NCI-H1436 treated with DMSO at 0.1 percent for 48 hours (cell line): Measurements from ENCODE around the gene FOXB2.
"Not testable (repeated sequence)": the region's sequence is repeated elsewhere in the genome, so short reads cannot be mapped to it uniquely, and the experiment has no call there.

Source experiments
- DNase-seq: peaks from one replicate; lab custom pipeline; 2025; lab: John Stamatoyannopoulos, UW

The FOXB2 gene

GRCh38 chr9:77016526-77017504 lies 2.6 kb upstream of the FOXB2 start:
- no peak for DNase-seq

DNA sequence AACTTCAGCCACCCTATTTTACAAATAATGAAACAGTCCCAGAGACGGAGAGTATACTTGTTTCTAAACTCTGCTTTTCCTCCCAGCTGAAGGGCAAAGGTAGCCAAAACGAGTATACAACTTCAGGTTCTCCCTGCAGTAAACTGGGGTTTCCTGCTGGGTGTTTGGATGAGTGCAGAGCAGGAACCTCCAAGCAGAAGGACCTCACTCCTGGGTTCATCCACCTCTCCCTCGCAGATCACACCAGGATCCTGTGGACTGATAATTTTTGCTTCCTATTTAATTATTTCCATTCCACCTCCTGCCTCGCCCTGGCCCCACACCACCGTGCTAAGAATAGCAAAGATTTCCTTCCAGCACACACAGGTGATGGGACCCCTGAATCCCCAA lies 2.0 kb upstream of the FOXB2 start:
- no peak for DNase-seq

DNA sequence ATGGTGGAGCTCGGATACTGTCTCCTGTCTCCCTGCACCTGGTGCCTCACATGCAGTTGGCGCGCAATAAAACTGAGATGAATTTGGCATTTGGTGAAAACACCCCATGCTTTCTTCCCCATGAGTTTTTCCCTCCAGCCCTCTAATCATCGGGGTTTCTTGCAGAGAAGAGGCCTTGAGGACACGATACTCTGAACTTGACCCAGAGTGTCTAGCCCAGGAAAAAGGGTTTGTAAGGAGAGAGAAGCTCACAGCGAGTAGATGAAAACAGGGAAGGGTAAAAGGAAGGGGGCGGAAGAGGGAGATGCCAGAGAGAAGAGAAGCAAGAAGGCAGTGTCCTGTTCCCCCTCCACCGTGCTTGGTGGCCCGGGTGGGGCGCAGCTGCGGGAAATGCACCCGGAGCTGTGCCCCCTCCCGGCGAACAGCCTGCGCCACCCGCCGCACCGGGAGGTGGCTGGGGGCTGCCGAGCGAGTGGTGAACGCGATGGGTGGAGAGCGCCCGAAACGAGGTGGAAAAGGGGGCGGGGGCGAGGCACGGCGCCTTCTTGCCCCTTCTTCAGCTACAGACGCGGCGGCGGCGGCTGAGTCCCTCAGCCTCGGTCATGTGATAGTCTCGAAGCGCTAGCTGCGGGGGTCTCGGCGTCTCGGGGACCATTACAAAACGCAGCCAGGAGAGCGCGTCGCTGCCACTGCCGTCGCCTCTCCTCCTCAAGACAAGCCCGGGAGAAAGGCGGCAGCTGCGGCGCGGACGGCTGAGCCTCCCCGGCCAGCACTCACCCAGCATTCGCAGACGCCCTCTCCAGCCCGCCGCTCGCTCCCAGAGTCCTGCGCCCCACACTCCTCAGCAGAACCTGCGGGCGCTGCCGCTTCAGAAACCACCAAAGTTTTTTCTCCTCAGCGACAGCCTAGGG lies 1.1 kb upstream of the FOXB2 start:
- no peak for DNase-seq

GRCh38 chr9:77018969-77019235 lies 553 bp upstream of the FOXB2 start:
- no peak for DNase-seq

GRCh38 chr9:77019926-77020412 lies 514 bp downstream of the FOXB2 start:
- no peak for DNase-seq

- no peak for DNase-seq
Observed at GRCh38 chr9:77020413-77021290, 1.2 kb downstream of the FOXB2 start.

- DNase-seq, result no peak
Observed at GRCh38 chr9:77021291-77021894, 1.9 kb downstream of the FOXB2 start.

DNA sequence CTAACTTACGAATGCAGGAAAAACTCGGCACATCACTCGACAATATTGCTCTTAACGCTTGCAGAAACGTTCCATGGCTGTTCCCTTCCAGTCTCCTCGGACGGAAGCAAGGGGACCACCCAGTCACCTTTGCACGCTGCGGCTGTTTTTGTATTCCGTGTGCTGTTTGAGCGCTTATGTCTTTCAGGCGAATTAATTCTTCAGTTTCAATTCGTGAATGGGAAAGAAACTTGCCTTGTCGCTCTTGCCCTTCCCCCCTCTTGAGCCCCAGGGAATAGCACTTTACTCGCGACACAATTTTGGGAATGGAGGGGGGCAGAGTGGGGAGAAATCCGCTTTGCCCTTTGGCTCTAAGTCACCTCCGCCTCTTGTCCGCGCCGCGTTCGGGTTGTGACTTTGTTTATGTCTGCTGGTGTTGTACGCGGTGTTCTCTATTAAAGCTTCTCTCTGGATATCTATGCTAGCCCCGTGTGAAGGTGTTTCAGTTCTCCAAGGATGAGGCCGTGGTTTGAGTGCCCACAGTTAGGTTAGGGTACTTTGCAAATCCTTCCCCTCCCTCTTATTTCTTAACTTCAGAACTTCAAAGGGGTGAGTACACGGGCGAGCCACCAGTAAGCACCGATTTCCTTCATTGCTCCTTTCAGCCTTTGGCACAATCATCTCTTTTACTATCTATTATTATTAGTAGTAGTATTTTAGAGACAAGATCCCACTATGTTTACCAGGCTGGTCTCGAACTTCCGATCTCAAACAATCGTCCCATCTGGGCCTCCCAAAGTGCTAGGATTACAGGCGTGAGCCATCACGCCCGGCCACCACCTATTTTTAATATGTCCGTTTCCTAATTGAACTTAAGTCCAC lies 2.7 kb downstream of the FOXB2 start:
- no peak for DNase-seq

GRCh38 chr9:77022783-77023440 lies 3.5 kb downstream of the FOXB2 start:
- no peak for DNase-seq

GRCh38 chr9:77023726-77024125 lies 4.3 kb downstream of the FOXB2 start:
- DNase-seq, result no peak

- no peak for DNase-seq
Observed at GRCh38 chr9:77024776-77025545, 5.5 kb downstream of the FOXB2 start.

- DNase-seq, result no peak
Observed at GRCh38 chr9:77028478-77028877, 9.0 kb downstream of the FOXB2 start.

DNA sequence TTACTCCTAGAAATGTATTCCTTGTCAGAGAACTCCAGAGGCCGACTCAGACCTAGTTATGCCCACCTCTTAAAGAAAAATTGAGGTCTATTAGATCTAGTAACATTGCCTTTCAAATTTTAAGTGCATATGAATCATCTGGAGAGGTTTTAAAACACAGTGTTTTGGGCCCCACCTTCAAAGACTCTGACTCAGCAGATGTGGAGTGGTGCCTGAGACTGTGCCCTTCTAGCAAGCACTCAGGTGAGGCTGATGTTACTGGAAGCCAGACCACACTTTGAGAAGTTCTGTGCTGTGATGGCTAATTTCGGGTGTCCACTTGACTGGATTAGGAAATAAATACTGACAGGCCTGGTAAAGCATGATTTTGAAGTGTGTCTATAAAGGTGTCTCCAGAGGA lies 10.6 kb downstream of the FOXB2 start:
- DNase-seq, result no peak

DNA sequence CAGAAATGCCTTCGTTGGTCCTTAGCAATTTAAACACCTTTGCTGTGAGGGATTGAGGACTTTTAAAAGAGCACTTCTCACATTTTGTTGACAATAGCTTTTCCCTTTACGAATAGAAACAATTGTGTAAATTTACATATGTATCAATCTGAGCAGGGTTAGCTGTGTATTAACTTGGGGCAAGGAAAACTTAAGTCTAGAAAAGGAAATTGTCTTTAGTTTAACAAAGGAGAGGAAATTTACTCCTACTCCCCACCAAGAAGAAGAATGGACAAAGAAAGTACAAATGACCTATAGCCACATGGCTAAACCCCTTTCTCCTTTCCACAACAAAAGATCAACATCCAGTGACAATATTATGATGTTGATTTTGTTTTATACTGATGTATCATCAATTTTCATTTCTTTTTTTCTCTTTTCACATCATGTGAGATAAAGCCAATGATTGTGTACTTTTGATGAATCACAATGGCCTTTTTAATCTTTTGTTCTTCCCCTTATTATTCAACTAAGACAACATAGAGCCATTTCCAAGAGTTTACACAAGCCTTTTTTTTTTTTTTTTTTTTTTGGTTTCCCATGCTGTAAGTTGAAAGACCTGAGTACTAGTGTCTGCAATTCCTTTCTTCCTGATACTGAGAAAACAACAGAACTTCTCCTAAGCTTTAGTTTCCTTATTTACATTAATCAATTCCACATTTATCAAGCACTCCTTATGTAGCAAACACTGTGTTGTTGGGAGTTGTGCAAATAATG lies 19.0 kb downstream of the FOXB2 start:
- DNase-seq, result no peak

DNA sequence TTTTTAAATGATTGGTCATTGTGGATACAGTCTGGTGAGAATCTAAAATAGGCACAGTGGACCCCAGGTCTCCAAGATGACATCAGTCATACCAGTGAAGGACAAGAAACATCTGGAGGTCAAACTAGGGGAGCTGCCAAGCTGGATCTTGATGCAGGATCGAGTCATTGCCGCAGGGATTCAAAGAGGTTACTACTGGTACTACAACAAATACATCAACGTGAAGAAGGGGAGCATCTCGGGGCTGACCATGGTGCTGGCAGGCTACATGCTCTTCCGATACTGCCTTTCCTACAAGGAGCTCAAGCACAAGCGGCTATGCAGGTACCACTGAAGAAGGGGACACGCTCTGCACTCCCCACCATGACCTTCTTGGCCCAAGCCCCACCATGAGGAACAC lies 20.9 kb downstream of the FOXB2 start:
- DNase-seq, result no peak

DNA sequence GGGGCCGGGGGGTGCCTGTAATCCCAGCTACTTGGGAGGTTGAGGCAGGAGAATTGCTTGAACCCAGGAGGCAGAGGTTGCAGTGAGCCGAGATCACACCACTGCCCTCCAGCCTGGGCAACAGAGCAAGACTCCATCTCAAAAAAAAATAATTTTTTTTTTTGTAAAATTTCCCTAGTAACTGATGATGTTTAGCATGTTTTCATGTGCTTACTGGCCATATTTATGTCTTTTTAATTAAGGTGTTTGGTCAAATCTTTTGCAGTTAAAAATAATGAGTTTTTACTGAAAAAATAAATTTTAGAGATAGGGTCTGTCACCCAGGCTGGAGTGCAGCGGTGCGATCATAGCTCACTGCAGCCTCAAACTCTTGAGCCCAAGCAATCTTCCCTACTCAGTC lies 24.3 kb downstream of the FOXB2 start:
- not testable (repeated sequence) for DNase-seq

- DNase-seq, result not testable (repeated sequence)
Observed at GRCh38 chr9:77060681-77061080, 41.2 kb downstream of the FOXB2 start.

DNA sequence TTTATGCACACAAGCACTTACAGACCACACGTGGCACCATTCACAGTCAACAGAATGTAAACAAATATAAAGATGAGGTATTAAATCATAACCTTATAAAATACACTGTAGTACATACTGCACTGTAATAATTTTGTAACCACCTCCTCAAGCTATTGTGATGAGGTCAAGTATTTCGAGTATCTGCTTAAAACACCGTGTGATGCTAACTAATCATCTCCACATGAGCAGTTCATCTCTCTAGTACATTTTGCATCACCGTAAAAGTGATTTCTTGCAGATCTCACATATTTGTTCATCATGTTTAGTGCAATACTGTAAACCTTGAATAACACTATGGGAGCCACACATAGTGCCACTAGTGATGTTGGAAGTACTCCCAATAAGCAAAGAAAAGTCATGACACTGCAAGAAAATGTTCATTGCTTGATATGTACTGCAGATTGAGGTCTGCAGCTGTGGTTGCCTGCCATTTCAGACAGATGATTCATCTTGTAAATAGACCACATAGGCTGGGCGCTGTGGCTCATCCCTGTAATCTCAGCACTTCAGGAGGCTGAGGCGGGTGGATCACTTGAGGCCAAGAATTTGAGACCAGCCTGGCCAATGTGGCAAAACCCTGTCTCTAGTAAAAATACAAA lies 44.3 kb downstream of the FOXB2 start:
- DNase-seq, result no peak
